Measurements from ENCODE around the gene TTC23.

The TTC23 gene, protein sequence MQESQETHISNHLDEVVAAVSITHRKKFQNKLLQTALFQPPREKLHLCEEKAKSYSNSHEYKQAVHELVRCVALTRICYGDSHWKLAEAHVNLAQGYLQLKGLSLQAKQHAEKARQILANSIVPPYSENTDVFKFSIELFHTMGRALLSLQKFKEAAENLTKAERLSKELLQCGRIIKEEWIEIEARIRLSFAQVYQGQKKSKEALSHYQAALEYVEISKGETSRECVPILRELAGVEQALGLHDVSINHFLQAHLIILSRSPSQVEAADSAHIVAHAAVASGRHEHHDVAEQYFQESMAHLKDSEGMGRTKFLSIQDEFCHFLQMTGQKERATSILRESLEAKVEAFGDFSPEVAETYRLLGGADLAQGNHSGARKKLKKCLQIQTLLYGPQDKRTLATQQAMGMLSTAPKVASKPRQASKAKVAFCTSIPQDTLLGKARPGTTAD

DNA sequence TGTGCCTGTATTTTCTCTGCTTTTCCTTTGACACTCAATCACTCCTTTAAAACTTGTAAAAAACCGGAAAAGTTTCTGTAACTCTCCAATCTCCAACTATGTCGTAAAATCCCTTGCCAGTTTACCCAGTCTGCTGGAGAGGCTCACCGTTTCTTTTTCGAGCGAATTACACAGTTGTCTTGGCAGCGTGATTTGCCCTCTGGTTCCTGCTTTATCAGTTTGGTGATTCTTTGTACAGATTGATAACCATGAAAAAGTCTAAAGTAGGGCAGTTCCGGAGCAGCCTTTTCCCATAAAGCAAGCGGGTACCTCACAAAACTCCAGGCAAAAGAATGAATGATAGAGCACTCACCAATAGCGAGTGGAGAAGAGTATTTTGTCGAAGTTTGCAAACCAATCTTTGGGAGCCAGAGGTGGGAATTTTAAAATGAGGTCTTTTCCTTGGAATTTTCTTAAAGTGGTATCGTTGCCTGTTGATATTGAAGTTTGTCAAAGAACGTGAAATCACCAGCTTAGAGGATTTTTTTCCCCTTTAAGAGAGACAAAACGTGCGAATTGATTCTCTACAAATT lies at the start of gene TTC23:
Gene TTC23 (minus strand): TSS at position 312 of the 572 bp plus-strand sequence. CDS start 20,869 bp downstream, outside the sequence.
- Histone ChIP-seq H3K27me3 (ENCODE audit: insufficient read depth, poor library complexity, severe bottlenecking) (no peaks in the 10 kb centered on the region), H3K4me1 (ENCODE audit: insufficient read depth, poor library complexity, severe bottlenecking) (peaks cover 16% of the 10 kb centered on the region), H3K27ac (ENCODE audit: poor library complexity, severe bottlenecking) (peak within 1 kb of the TSS; percentile 71), H3K4me3 (ENCODE audit: severe bottlenecking) (peak within 1 kb of the TSS; percentile 78), H3K9me3 (ENCODE audit: severe bottlenecking) (no peaks in the 10 kb centered on the region), H3K36me3 (ENCODE audit: low read depth) (peaks cover 8% of the 10 kb centered on the region)
- ATAC-seq (ENCODE audit: low read depth) (peak; percentile 70), DNase-seq (ENCODE audit: low spot score) (no peak)
- TF ChIP-seq, protein P1, sequence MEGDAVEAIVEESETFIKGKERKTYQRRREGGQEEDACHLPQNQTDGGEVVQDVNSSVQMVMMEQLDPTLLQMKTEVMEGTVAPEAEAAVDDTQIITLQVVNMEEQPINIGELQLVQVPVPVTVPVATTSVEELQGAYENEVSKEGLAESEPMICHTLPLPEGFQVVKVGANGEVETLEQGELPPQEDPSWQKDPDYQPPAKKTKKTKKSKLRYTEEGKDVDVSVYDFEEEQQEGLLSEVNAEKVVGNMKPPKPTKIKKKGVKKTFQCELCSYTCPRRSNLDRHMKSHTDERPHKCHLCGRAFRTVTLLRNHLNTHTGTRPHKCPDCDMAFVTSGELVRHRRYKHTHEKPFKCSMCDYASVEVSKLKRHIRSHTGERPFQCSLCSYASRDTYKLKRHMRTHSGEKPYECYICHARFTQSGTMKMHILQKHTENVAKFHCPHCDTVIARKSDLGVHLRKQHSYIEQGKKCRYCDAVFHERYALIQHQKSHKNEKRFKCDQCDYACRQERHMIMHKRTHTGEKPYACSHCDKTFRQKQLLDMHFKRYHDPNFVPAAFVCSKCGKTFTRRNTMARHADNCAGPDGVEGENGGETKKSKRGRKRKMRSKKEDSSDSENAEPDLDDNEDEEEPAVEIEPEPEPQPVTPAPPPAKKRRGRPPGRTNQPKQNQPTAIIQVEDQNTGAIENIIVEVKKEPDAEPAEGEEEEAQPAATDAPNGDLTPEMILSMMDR (IDR thresholded peaks at IDR 0.05; ENCODE audit: poor library complexity, severe bottlenecking): no peak

DNA sequence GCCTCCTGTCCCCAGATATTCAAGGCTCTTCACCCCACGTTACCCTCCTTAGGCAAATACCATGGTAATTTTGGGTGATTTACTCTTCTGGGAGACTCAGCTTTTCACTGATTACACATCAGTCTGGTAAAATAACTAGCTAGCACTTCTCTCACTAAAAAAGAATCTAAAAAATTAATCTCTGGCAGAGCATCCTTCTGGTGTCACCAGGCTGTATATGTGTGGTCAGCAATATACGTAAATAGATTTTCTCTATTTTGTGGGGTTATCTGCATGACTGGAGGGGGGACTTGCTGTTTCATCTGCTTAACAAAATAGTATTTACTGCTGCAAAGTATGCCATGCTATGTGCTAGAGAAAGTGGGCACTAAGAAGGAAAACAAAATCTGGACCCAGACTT lies 47.0 kb upstream of the TTC23 start:
- ATAC-seq (ENCODE audit: low read depth) (no peak), DNase-seq (ENCODE audit: low spot score) (no peak)
- Histone ChIP-seq H3K27ac (ENCODE audit: poor library complexity, severe bottlenecking) (no peak overlapping the region), H3K4me3 (ENCODE audit: severe bottlenecking) (no peak overlapping the region), H3K4me1 (ENCODE audit: insufficient read depth, poor library complexity, severe bottlenecking) (no peaks in the 10 kb centered on the region), H3K36me3 (ENCODE audit: low read depth) (no peaks in the 10 kb centered on the region), H3K9me3 (ENCODE audit: severe bottlenecking) (no peaks in the 10 kb centered on the region), H3K27me3 (ENCODE audit: insufficient read depth, poor library complexity, severe bottlenecking) (no peaks in the 10 kb centered on the region)
- TF ChIP-seq, protein P1 (IDR thresholded peaks at IDR 0.05; ENCODE audit: poor library complexity, severe bottlenecking): no peak

DNA sequence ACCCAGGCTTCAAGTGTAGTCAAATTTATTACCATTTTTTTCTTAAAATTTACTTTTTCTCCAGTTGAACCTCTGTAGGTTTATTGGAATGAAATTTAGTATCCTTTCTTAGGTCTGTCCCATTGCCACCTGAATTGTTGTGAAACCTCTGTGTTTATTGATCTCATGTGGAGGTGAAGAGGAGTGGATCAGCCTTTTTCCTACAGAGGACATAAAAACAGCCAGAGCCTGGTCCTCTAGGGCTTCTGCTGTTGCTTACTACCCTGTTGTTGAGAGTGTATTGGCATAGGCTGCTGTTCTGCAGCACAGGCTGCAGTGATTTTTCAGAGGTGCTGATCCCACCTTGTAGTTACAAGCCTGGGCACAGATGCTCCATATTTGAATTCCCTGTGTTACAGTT lies 46.5 kb upstream of the TTC23 start:
- DNase-seq (ENCODE audit: low spot score) (no peak), ATAC-seq (ENCODE audit: low read depth) (no peak)
- Histone ChIP-seq H3K4me1 (ENCODE audit: insufficient read depth, poor library complexity, severe bottlenecking) (no peaks in the 10 kb centered on the region), H3K27ac (ENCODE audit: poor library complexity, severe bottlenecking) (no peak overlapping the region), H3K4me3 (ENCODE audit: severe bottlenecking) (no peak overlapping the region), H3K9me3 (ENCODE audit: severe bottlenecking) (no peaks in the 10 kb centered on the region), H3K27me3 (ENCODE audit: insufficient read depth, poor library complexity, severe bottlenecking) (no peaks in the 10 kb centered on the region), H3K36me3 (ENCODE audit: low read depth) (no peaks in the 10 kb centered on the region)
- TF ChIP-seq, protein P1 (IDR thresholded peaks at IDR 0.05; ENCODE audit: poor library complexity, severe bottlenecking): no peak

DNA sequence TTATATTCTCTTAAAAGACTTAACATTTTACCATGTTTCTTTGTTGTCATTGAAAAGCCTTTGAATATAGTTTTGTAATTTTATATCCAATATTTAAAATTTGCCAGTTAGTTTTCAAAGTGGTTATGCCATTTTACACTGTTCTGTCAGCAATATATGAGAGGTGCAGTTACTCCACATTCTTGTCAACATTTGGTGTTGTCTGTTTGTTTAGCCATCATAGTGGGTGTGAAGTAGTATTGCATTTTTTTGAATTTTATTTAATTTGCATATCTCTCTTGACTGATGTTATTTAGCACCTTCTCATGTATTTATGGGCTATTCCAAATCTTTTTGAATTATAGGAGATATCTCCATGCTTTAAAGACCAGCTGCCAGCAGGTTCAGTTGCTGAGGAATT lies 42.3 kb upstream of the TTC23 start:
- Histone ChIP-seq H3K36me3 (ENCODE audit: low read depth) (peaks cover 16% of the 10 kb centered on the region), H3K27ac (ENCODE audit: poor library complexity, severe bottlenecking) (no peak overlapping the region), H3K4me1 (ENCODE audit: insufficient read depth, poor library complexity, severe bottlenecking) (peaks cover 10% of the 10 kb centered on the region), H3K4me3 (ENCODE audit: severe bottlenecking) (no peak overlapping the region), H3K9me3 (ENCODE audit: severe bottlenecking) (no peaks in the 10 kb centered on the region), H3K27me3 (ENCODE audit: insufficient read depth, poor library complexity, severe bottlenecking) (no peaks in the 10 kb centered on the region)
- ATAC-seq (ENCODE audit: low read depth) (no peak), DNase-seq (ENCODE audit: low spot score) (no peak)
- TF ChIP-seq, protein P1 (IDR thresholded peaks at IDR 0.05; ENCODE audit: poor library complexity, severe bottlenecking): no peak

DNA sequence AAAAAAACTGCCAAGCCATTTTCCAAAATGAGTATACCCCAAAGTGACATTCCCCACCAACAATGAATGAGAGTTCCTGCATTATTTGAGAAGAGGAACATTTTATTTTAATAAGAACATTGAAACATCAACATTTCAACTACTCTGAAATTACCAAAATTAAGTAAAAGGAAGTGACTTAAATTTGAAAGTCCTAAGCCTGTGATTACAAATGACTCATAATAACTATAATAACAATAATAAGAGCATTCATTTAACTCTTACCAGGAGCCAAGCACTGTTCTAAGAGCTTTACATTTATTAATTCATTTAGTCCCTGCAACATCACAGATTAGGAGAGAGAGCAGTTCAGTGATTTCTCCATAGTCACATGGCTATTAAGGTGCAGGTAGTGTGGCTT lies 34.3 kb upstream of the TTC23 start:
- TF ChIP-seq, protein P1 (IDR thresholded peaks at IDR 0.05; ENCODE audit: poor library complexity, severe bottlenecking): no peak
- no peak overlapping the region for H3K27ac ChIP-seq (ENCODE audit: poor library complexity, severe bottlenecking)
- peaks cover 13% of the 10 kb centered on the region for H3K36me3 ChIP-seq (ENCODE audit: low read depth)
- H3K27me3 ChIP-seq (ENCODE audit: insufficient read depth, poor library complexity, severe bottlenecking): no peaks in the 10 kb centered on the region
- H3K9me3 ChIP-seq (ENCODE audit: severe bottlenecking): no peaks in the 10 kb centered on the region
- ATAC-seq (ENCODE audit: low read depth) (no peak), DNase-seq (ENCODE audit: low spot score) (no peak)
- no peak overlapping the region for H3K4me3 ChIP-seq (ENCODE audit: severe bottlenecking)
- H3K4me1 ChIP-seq (ENCODE audit: insufficient read depth, poor library complexity, severe bottlenecking): peaks cover 21% of the 10 kb centered on the region
